Vagina (tissue), 2 donors: Measurements from ENCODE around the gene NOSIP. TPM values are rescaled to one million over a fixed set of nuclear protein-coding genes. Genes with fewer than 3 reads are reported as not detected.

ENCODE experiments used
- DNase-seq, 2 donors: peaks; one replicate each; pipeline ENCODE4 v3.0.0-alpha.2; 2017; ENCODE audit errors: extremely low spot score in 2 of 2
- H3K27ac ChIP-seq: fragments of 200-600 bp; sonication (generic); one replicate; pipeline ENCODE4 v1.5.1; 2019
- H3K27me3 ChIP-seq: fragments of 200-600 bp; sonication (generic); one replicate; pipeline ENCODE4 v1.5.1; 2019
- H3K36me3 ChIP-seq, 2 donors: fragments of 200-600 bp; sonication (generic); one replicate each; pipeline ENCODE4 v1.5.1; 2017 to 2019
- H3K4me1 ChIP-seq: fragments of 200-600 bp; sonication (generic); one replicate; pipeline ENCODE4 v1.5.1; 2019
- H3K4me3 ChIP-seq, 2 donors: fragments of 200-600 bp; sonication (generic); 1 replicate in 1 of 2; 2 replicates in 1 of 2; pipeline ENCODE4 v1.5.1; 2016 to 2019
- H3K9me3 ChIP-seq: fragments of 200-600 bp; sonication (generic); one replicate; pipeline ENCODE4 v1.5.1; 2019
- POLR2A ChIP-seq, 2 donors: fragments of 450-650 bp; IDR thresholded peaks; one replicate each; pipeline ENCODE4 v1.6.1; 2017; ENCODE audit warnings: antibody characterized with exemption in 2 of 2, mild to moderate bottlenecking in 2 of 2, moderate library complexity in 2 of 2
- POLR2AphosphoS5 ChIP-seq, 2 donors: sonication (generic); formaldehyde crosslinking; IDR thresholded peaks; one replicate each; pipeline ENCODE4 v1.9.0; 2017; ENCODE audit warnings: antibody characterized with exemption in 2 of 2, mild to moderate bottlenecking in 2 of 2, low read depth in 1 of 2; ENCODE audit not compliant: insufficient read depth in 1 of 2
- intact Hi-C: fragments of 100-400 bp; cut with DNase I; formaldehyde crosslinking; loops from one replicate; pipeline ENCODE4 v1.15.1; 2023
- total RNA-seq: library from RNA; depleted of rRNA; stranded (reverse); fragments of >200 nt; gene quantifications from one replicate; pipeline ENCODE4 v1.2.3, GENCODE V29; 2016
- TF ChIP-seq, protein P1 (sequence below), 3 experiments: fragments of 450-650 bp in 2 of 3; fragments of 200-600 bp in 1 of 3; sonication (generic) in 1 of 3; IDR thresholded peaks; one replicate each; pipeline ENCODE4 v1.5.1; 2017 to 2019; ENCODE audit warnings: antibody characterized with exemption in 3 of 3, mild to moderate bottlenecking in 2 of 3, moderate library complexity in 2 of 3

The NOSIP gene
- total RNA-seq, 1 donor from 2014 or later: 72.2 TPM

DNA sequence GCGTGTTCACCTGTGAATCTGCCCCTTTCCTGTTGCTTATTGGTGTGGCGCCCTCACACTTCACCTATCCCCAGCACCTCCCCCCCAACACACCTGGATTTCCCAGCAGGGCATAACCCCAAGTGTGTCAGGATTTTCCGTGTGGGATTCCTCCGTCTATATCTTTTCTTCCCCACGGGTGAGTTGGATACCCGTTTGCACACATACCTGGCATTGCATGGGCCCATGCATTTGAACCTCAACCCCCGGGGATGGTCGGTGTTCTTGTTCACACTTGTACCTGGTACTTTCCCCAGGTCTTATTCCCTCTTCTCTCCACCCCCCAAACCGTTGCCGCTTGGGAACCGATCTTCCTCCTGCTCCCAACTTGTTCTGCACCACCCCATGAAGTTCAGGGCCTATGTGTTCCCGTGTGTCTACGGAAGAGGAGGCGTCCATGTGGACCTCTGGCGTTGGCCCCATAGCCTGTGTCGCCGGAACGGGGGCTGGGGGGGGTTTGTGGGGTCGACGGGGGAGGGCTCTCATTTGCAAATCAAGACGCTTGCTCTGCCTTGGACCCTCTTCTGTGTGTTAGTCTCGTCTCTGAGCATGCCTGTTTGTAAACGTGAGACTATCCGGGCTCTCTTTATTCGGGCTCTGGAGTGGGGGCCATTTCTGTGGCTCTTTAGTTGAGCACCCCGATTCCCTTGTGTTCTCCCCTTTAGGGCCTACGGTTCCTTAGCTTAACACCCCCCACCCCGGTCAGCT, 12.3 kb upstream of the NOSIP start:
- peaks cover 0 to 24% of the 10 kb centered on the region in 2 donors for H3K36me3 ChIP-seq
- intact Hi-C loops: loop anchor here (2.0 kb wide), 1 partner anchor 46 kb away; no protein-coding TSS in a partner anchor
- DNase-seq: no peak
- H3K4me1 ChIP-seq: peaks cover 24% of the 10 kb centered on the region
- no peaks in the 10 kb centered on the region for H3K9me3 ChIP-seq
- peak overlapping the region; percentile 91 for H3K27ac ChIP-seq
- TF ChIP-seq, protein P1, sequence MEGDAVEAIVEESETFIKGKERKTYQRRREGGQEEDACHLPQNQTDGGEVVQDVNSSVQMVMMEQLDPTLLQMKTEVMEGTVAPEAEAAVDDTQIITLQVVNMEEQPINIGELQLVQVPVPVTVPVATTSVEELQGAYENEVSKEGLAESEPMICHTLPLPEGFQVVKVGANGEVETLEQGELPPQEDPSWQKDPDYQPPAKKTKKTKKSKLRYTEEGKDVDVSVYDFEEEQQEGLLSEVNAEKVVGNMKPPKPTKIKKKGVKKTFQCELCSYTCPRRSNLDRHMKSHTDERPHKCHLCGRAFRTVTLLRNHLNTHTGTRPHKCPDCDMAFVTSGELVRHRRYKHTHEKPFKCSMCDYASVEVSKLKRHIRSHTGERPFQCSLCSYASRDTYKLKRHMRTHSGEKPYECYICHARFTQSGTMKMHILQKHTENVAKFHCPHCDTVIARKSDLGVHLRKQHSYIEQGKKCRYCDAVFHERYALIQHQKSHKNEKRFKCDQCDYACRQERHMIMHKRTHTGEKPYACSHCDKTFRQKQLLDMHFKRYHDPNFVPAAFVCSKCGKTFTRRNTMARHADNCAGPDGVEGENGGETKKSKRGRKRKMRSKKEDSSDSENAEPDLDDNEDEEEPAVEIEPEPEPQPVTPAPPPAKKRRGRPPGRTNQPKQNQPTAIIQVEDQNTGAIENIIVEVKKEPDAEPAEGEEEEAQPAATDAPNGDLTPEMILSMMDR (IDR thresholded peaks at IDR 0.05): no peak
- TF ChIP-seq POLR2AphosphoS5 (IDR thresholded peaks at IDR 0.05; ENCODE audit: insufficient read depth in 1 of 2, low read depth in 1 of 2) (no peak), POLR2A (IDR thresholded peaks at IDR 0.05) (no peak)
- peak overlapping the region; percentile 73 to 83 for H3K4me3 ChIP-seq
- no peaks in the 10 kb centered on the region for H3K27me3 ChIP-seq

DNA sequence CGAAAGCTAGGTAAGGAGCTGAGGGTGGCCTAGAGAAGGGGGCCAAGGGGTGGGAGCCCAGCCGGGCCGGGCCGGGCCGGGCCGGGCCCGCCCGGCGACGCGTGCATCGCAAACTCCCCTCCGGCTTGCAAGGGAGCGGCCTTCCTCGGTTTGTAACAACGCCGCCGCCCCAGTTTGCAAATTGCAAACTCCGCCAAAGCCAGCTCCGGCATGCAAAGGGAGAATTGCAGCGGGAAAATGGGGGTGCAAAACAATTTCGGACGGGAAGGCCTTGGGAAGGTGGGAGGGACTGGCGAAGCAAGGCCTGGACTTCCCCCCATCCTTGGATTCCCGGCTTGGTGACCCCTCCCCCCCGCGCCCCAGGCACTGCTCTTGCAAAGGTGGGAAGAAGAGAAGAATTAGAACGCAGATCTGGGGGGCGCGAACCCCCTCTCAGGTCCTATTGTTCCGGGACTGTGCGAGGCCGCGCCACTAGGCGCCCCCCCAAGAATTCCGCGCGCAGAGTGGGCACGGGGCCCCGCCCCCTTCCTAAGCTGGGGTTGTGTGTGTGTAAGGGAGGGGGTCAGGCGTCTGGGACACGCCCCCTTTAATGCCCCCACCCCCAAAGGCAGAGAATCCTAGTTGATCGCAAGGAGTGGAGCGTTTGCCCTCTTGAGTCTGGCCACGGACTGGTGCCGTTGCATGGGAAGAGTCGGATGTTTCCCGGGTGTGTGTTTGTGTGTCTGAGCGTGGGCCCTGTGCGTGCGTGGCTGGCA, 11.6 kb upstream of the NOSIP start:
- Histone ChIP-seq H3K4me1 (peaks cover 24% of the 10 kb centered on the region), H3K9me3 (no peaks in the 10 kb centered on the region), H3K36me3 (peaks cover 0 to 16% of the 10 kb centered on the region in 2 donors), H3K27ac (peak overlapping the region; percentile 91), H3K27me3 (no peaks in the 10 kb centered on the region), H3K4me3 (peak overlapping the region; percentile 73 to 83)
- DNase-seq: no peak
- intact Hi-C loops: loop anchor here (2.0 kb wide), 1 partner anchor 47 kb away; no protein-coding TSS in a partner anchor
- TF ChIP-seq POLR2A (IDR thresholded peaks at IDR 0.05) (no peak), POLR2AphosphoS5 (IDR thresholded peaks at IDR 0.05; ENCODE audit: insufficient read depth in 1 of 2, low read depth in 1 of 2) (peak in 1 of 2 donors; percentile 15)

GRCh38 chr19:49590971-49591730, 10.8 kb upstream of the NOSIP start, which contains the start of gene PRR12:
Gene PRR12 (plus strand): TSS chr19:49591182. CDS start chr19:49591655, 473 bp downstream.
- Histone ChIP-seq H3K9me3 (no peaks in the 10 kb centered on the region), H3K4me3 (peak within 1 kb of the TSS; percentile 73 to 83), H3K4me1 (peaks cover 24% of the 10 kb centered on the region), H3K36me3 (peaks cover 0 to 15% of the 10 kb centered on the region in 2 donors), H3K27me3 (no peaks in the 10 kb centered on the region), H3K27ac (peak within 1 kb of the TSS; percentile 91)
- DNase-seq: no peak
- intact Hi-C loops: no loop called here
- TF ChIP-seq POLR2A (IDR thresholded peaks at IDR 0.05) (peak in 1 of 2 donors; percentile 28), POLR2AphosphoS5 (IDR thresholded peaks at IDR 0.05; ENCODE audit: insufficient read depth in 1 of 2, low read depth in 1 of 2) (no peak)
- TF ChIP-seq, protein P1 (IDR thresholded peaks at IDR 0.05): no peak

DNA sequence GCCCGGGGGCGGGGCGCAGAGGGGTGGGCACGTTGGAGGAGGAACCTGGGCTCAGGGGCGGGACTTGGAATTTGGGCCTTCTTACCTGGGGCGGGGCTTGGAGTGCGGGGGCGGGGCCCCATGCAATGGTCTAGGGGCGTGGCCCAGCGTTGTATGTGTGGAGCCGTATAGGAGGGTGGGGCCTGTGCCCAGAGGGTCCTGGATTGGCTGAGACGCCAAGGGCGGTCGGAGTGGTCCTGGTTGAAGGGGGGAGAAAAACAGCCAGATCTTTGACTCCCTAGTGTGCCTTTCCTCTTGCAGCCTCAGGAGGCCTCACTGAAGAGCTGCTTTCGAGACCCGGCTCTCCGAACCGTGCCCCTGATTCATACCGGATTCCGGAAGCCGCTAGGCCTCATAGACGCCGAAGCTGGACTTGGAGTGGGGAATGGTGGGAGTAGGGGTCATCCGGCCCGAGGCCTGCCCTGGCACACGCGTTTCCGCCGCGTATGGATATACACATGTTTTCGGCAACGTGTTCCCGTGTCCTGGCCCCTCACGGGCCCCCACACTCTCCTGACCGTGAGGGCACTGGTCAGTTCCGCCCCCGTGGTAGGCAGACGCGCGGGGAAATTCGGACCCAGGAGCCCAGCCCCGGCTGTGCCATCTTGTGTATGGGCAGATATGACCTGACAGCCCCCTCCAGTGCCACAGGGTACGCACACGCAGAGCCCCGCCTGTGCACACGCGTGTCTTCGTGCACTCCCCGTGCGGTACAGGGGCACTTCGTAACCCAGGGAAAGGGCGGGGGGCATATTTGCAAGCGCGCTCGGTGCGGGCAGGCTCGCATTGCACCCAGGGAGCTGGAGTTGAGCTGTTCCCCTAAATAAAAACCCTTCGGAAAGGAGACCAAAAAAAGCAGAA, 10.0 kb upstream of the NOSIP start:
- H3K27me3 ChIP-seq: no peaks in the 10 kb centered on the region
- H3K9me3 ChIP-seq: no peaks in the 10 kb centered on the region
- TF ChIP-seq POLR2A (IDR thresholded peaks at IDR 0.05): peak in 1 of 2 donors; percentile 24
- peak; percentile 52 to 83 for TF ChIP-seq POLR2AphosphoS5 (IDR thresholded peaks at IDR 0.05; ENCODE audit: insufficient read depth in 1 of 2, low read depth in 1 of 2)
- TF ChIP-seq, protein P1 (IDR thresholded peaks at IDR 0.05): no peak
- H3K36me3 ChIP-seq: peaks cover 0 to 9% of the 10 kb centered on the region in 2 donors
- peak overlapping the region; percentile 73 to 83 for H3K4me3 ChIP-seq
- H3K27ac ChIP-seq: peak overlapping the region; percentile 91
- intact Hi-C loops: no loop called here
- DNase-seq: peak in 1 of 2 donors; percentile 96
- H3K4me1 ChIP-seq: peaks cover 24% of the 10 kb centered on the region
